Measurements from ENCODE around the gene ATP6AP1.

- TF ChIP-seq CTCF (conservative IDR thresholded peaks at IDR 0.05) (no peak), EZH2 (IDR thresholded peaks at IDR 0.05; ENCODE audit: low read depth) (no peak)
Observed at GRCh38 chrX:154477891-154478477, 49.5 kb downstream of the ATP6AP1 start.
